Suprapubic skin (tissue), 4 donors: Measurements from ENCODE around the gene STX1B. TPM values are rescaled to one million over a fixed set of nuclear protein-coding genes. Genes with fewer than 3 reads are reported as not detected.

Experiments
- DNase-seq, 2 donors: peaks; one replicate each; pipeline ENCODE4 v3.0.0-alpha.2; 2019; ENCODE audit warnings: low spot score in 2 of 2
- H3K27ac ChIP-seq: fragments of 200-600 bp; sonication (generic); one replicate; pipeline ENCODE4 v1.5.1; 2019
- H3K27me3 ChIP-seq: fragments of 200-600 bp; sonication (generic); one replicate; pipeline ENCODE4 v1.5.1; 2019
- H3K36me3 ChIP-seq: fragments of 200-600 bp; sonication (generic); one replicate; pipeline ENCODE4 v1.5.1; 2019
- H3K4me1 ChIP-seq: fragments of 200-600 bp; sonication (generic); one replicate; pipeline ENCODE4 v1.5.1; 2019
- H3K4me3 ChIP-seq: fragments of 200-600 bp; sonication (generic); one replicate; pipeline ENCODE4 v1.5.1; 2019; ENCODE audit warnings: mild to moderate bottlenecking
- H3K9me3 ChIP-seq: fragments of 200-600 bp; sonication (generic); one replicate; pipeline ENCODE4 v1.5.1; 2019
- CTCF ChIP-seq, 2 donors: fragments of 200-600 bp in 1 of 2; fragments of 450-650 bp in 1 of 2; sonication (generic) in 1 of 2; IDR thresholded peaks; one replicate each; pipeline ENCODE4 v1.5.1; 2016 to 2019; ENCODE audit warnings: antibody characterized with exemption in 2 of 2, mild to moderate bottlenecking in 1 of 2, moderate library complexity in 1 of 2
- EP300 ChIP-seq: sonication (generic); formaldehyde crosslinking; IDR thresholded peaks from one replicate; pipeline ENCODE4 v1.6.1; 2017; ENCODE audit warnings: antibody characterized with exemption
- POLR2A ChIP-seq, 2 donors: fragments of 450-650 bp; IDR thresholded peaks; one replicate each; pipeline ENCODE4 v1.6.1; 2017; ENCODE audit warnings: antibody characterized with exemption in 2 of 2, mild to moderate bottlenecking in 2 of 2, moderate library complexity in 2 of 2
- POLR2AphosphoS5 ChIP-seq, 3 donors: sonication (generic); formaldehyde crosslinking; IDR thresholded peaks; one replicate each; pipeline ENCODE4 v1.6.1; 2017; ENCODE audit warnings: antibody characterized with exemption in 3 of 3
- WGBS: methylation state at CpG from one replicate; pipeline ENCODE4 v1.1.5; 2018; 5-methylcytosine and 5-hydroxymethylcytosine counted together
- total RNA-seq, 4 donors: library from RNA; depleted of rRNA; stranded (reverse); fragments of >200 nt; gene quantifications; one replicate each; pipeline ENCODE4 v1.1.0, GENCODE V29; 2016

The STX1B gene
- total RNA-seq, 4 donors from 2014 or later: 0.55 to 3.5 (median 2.0) TPM

DNA sequence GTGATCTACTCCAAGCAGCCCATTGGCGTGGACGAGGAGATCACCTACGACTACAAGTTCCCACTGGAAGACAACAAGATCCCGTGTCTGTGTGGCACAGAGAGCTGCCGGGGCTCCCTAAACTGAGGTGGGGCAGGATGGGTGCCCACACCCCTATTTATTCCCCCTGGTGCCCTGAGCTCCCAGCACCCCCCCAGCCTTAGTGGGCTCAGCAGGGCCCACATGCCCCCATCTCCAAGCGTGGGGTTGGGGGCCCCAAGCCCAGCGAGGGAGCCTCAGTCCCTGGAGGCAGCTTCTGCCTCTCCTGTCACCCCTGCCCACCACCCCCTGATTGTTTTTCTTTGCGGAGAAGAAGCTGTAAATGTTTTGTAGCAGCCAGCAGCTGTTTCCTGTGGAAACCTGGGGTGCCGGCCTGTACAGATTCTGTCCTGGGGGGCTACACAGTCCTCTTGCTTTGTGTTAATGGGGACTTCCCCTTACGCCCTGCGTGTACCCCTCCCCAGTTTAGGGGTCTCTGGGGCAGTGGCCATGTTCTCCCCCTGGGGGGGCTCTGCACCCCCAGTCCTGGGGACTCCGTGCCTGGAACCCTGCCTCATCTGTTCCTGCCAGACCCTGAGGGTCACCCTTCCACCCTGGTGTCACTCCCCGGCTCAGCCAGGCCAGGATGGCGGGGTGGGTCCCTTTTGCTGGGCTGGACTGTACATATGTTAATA is 26.4 kb downstream of the STX1B start:
- Histone ChIP-seq H3K27me3 (no peaks in the 10 kb centered on the region), H3K9me3 (no peaks in the 10 kb centered on the region), H3K4me3 (no peak overlapping the region), H3K27ac (no peak overlapping the region), H3K36me3 (peaks cover 55% of the 10 kb centered on the region), H3K4me1 (peaks cover 32% of the 10 kb centered on the region)
- no peak for TF ChIP-seq POLR2AphosphoS5 (IDR thresholded peaks at IDR 0.05)
- TF ChIP-seq CTCF (IDR thresholded peaks at IDR 0.05): no peak
- TF ChIP-seq POLR2A (IDR thresholded peaks at IDR 0.05): no peak
- no peak for TF ChIP-seq EP300
- DNase-seq: peak in 1 of 2 donors; percentile 66
- WGBS: 80% methylated on average over 10 of the region's 14 CpGs

GRCh38 chr16:30983289-30983889 is 27.0 kb downstream of the STX1B start:
- peaks cover 58% of the 10 kb centered on the region for H3K36me3 ChIP-seq
- DNase-seq: no peak
- WGBS: 79% methylated on average over 17 of the region's 25 CpGs

GRCh38 chr16:30982548-30983288 is 27.7 kb downstream of the STX1B start:
- peak overlapping the region; percentile 61 for H3K27ac ChIP-seq
- peak in 1 of 2 donors; percentile 70 for DNase-seq

More at GRCh38 chr16:30983289-30983889, 27.0 kb downstream of the STX1B start:
- Histone ChIP-seq H3K9me3 (no peaks in the 10 kb centered on the region), H3K4me1 (peaks cover 32% of the 10 kb centered on the region), H3K27me3 (no peaks in the 10 kb centered on the region), H3K4me3 (no peak overlapping the region), H3K27ac (peak overlapping the region; percentile 61)
- no peak for TF ChIP-seq CTCF (IDR thresholded peaks at IDR 0.05)
- no peak for TF ChIP-seq POLR2A (IDR thresholded peaks at IDR 0.05)
- TF ChIP-seq EP300: no peak
- TF ChIP-seq POLR2AphosphoS5 (IDR thresholded peaks at IDR 0.05): no peak

GRCh38 chr16:30980959-30981358 is 29.5 kb downstream of the STX1B start:
- Histone ChIP-seq H3K4me3 (no peak overlapping the region), H3K4me1 (peaks cover 26% of the 10 kb centered on the region), H3K9me3 (no peaks in the 10 kb centered on the region), H3K36me3 (peaks cover 73% of the 10 kb centered on the region), H3K27ac (no peak overlapping the region), H3K27me3 (no peaks in the 10 kb centered on the region)
- TF ChIP-seq CTCF (IDR thresholded peaks at IDR 0.05): no peak
- no peak for TF ChIP-seq EP300
- TF ChIP-seq POLR2AphosphoS5 (IDR thresholded peaks at IDR 0.05): no peak
- TF ChIP-seq POLR2A (IDR thresholded peaks at IDR 0.05): no peak
- WGBS: over 99% methylated on average over 14 of the region's 14 CpGs
- peak in 1 of 2 donors; percentile 55 for DNase-seq

More at GRCh38 chr16:30982548-30983288, 27.7 kb downstream of the STX1B start:
- Histone ChIP-seq H3K4me1 (peaks cover 32% of the 10 kb centered on the region), H3K36me3 (peaks cover 57% of the 10 kb centered on the region), H3K27me3 (no peaks in the 10 kb centered on the region), H3K4me3 (no peak overlapping the region), H3K9me3 (no peaks in the 10 kb centered on the region)
- no peak for TF ChIP-seq CTCF (IDR thresholded peaks at IDR 0.05)
- no peak for TF ChIP-seq POLR2A (IDR thresholded peaks at IDR 0.05)
- no peak for TF ChIP-seq EP300
- 71% methylated on average over 9 of the region's 17 CpGs for WGBS

DNA sequence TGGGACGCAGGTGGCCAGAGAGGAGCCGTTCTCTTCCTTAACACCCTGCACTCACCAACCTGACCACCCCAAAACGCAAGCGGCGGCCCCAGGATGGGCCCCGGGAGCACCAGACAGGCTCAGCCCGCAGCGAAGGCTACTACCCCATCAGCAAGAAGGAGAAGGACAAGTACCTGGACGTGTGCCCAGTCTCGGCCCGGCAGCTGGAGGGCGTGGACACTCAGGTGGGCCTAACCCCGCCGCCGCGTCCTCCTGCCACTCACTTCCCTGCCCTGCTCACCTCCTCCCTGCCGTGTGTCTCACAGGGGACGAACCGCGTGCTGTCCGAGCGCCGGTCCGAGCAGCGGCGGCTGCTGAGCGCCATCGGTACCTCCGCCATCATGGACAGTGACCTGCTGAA is 30.0 kb downstream of the STX1B start:
- peak in 1 of 2 donors; percentile 64 for DNase-seq
- Histone ChIP-seq H3K9me3 (no peaks in the 10 kb centered on the region), H3K4me3 (no peak overlapping the region), H3K4me1 (peaks cover 21% of the 10 kb centered on the region), H3K27ac (no peak overlapping the region), H3K36me3 (peaks cover 79% of the 10 kb centered on the region), H3K27me3 (no peaks in the 10 kb centered on the region)
- WGBS: 78% methylated on average over 20 of the region's 29 CpGs
- TF ChIP-seq EP300 (no peak), CTCF (IDR thresholded peaks at IDR 0.05) (no peak), POLR2A (IDR thresholded peaks at IDR 0.05) (no peak), POLR2AphosphoS5 (IDR thresholded peaks at IDR 0.05) (no peak)
